Omental fat pad (tissue), 4 donors: ENCODE data around the gene SFMBT2. TPM values are rescaled to one million over a fixed set of nuclear protein-coding genes. Genes with fewer than 3 reads are reported as not detected.

Source experiments
- ATAC-seq: fragments of 150-250 bp; one replicate; pipeline ENCODE4 v1.9.1; 2016; ENCODE audit warnings: mild to moderate bottlenecking, moderate library complexity; ENCODE audit not compliant: low FRiP score
- DNase-seq: peaks from one replicate; pipeline ENCODE4 v3.0.0-alpha.2; 2019; ENCODE audit warnings: low spot score
- total RNA-seq, 4 donors: library from RNA; depleted of rRNA; stranded (reverse); fragments of >200 nt; gene quantifications; one replicate each; pipeline ENCODE4 v1.1.0, GENCODE V29; 2016
- TF ChIP-seq, protein P1 (sequence below), 3 donors: fragments of 450-650 bp; IDR thresholded peaks; one replicate each; pipeline ENCODE4 v1.5.1; 2016 to 2017; ENCODE audit warnings: antibody characterized with exemption in 3 of 3, mild to moderate bottlenecking in 3 of 3, moderate library complexity in 2 of 3

Gene SFMBT2
- total RNA-seq, 4 donors from 2014 or later: 6.2 to 12.0 (median 9.4) TPM

DNA sequence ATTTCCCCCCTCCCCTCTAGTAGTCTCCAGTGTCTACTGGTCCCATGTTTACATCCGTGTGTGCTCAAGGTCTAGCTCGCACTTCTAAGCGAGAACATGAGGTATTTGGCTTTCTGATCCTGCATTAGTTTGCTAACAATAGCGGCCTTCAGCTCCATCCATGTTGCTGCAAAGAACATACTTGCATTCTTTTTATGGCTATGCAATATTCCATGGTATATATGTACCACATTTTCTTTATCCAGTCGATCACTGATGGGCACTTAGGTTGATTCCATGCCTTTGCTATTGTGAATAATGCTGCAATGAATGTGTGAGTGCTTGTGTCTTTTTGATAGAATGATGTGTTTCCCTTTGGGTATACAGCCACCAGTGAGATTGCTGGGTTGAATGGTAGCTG is 160.6 kb downstream of the SFMBT2 start:
- ATAC-seq (no peak), DNase-seq (no peak)
- TF ChIP-seq, protein P1, sequence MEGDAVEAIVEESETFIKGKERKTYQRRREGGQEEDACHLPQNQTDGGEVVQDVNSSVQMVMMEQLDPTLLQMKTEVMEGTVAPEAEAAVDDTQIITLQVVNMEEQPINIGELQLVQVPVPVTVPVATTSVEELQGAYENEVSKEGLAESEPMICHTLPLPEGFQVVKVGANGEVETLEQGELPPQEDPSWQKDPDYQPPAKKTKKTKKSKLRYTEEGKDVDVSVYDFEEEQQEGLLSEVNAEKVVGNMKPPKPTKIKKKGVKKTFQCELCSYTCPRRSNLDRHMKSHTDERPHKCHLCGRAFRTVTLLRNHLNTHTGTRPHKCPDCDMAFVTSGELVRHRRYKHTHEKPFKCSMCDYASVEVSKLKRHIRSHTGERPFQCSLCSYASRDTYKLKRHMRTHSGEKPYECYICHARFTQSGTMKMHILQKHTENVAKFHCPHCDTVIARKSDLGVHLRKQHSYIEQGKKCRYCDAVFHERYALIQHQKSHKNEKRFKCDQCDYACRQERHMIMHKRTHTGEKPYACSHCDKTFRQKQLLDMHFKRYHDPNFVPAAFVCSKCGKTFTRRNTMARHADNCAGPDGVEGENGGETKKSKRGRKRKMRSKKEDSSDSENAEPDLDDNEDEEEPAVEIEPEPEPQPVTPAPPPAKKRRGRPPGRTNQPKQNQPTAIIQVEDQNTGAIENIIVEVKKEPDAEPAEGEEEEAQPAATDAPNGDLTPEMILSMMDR (IDR thresholded peaks at IDR 0.05): no peak

DNA sequence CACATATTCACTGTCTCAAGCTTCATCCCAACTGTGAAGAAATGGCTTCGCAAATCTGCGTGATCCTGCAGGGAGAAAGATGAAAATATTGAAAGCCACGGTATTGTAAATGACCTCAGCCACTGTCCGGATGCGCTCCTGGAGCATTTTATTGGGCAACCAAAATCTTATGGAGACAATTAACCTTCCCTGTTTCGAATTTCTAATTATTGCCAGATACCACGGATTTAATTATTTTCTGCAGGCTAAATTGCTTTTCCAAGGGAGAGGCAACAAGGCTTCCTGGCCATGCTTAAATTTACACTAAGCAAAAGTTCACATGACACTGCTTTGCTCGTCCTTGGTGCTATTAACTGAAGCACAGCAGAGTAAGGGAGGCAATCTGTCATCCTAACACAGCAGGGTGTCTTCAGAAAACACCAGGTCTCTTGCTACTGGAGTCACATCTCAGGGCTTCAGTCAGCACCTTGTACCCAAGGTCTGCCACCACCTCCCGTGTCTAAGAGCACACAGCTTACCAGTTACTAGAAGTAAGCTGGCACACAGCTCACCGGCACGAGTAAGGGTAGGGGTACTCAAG is 162.2 kb downstream of the SFMBT2 start:
- TF ChIP-seq, protein P1 (IDR thresholded peaks at IDR 0.05): no peak
- DNase-seq (no peak), ATAC-seq (no peak)

DNA sequence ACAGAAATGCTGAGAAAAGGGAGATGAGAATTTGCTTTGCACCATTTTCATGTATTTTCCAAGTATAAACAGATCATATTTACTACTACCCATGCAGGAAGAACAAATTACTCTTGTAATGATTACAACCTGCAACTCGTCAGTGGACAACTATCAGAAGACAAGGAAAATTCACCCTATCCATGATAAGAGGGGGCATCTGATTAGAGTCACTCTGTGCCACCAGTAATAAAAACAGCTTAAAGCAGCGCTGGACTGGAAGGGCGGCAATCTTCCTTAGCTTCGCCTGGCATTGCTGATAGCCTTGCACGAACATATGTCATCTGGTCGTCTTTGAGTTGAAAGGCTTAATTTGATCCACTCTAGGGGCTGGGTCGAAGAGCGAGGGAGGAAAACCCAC is 162.7 kb downstream of the SFMBT2 start:
- TF ChIP-seq, protein P1 (IDR thresholded peaks at IDR 0.05): no peak
- ATAC-seq: no peak
- DNase-seq: no peak

DNA sequence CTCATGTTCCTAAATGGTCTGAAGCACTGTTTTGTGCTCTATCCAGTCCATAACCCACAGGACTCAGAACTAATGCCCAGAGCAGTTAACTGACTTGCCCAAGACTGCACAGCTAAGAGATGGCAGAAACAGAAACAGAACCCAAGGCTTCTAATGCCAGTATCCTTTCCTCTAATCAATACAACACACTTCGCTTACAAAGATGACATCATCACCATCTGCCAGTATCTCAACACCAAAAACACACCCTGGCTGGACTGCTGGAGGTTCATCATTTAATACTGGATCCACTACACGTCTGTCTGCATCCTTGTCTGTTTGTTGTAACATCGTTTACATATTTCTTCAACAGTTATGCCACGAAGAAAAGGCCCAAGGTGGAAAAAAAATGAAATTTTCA is 165.3 kb downstream of the SFMBT2 start:
- DNase-seq (no peak), ATAC-seq (no peak)
- TF ChIP-seq, protein P1 (IDR thresholded peaks at IDR 0.05): no peak

DNA sequence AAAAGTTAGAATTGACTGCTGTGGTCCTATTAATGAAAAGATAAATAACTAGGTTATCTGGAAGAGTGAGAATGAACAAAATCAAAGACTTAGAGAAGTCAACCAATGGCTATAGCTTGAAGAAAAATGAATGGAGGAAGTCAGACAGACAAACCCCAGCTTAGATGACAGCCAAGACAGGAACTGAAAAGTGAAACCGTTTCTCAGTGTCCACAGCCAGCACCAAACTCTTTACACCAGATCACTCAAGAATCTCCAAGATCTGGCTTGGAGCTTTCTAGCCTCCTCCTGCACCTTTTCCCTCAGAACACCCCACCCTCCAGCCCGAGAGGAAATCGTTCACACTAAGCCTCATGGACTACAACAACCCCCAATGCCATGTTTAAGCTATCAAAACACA is 167.0 kb downstream of the SFMBT2 start:
- TF ChIP-seq, protein P1 (IDR thresholded peaks at IDR 0.05): no peak

DNA sequence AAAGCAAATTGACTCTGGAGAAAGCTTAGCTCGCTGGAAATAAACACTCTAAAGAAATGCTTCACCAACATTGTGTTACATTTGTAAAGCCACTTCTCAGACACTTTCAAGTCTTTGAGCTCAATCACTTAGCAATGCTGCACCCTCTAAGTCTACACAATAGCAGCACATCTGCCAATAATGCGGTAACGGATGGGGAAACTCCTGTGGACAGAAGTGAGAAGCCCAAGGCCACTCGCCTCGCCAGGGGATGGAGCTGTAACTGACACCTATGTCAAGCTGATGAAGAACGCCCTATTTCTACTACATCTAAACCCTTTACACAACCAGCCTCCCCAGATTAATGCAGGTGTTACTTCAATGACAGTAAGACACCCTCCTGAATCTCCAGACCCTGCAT is 167.7 kb downstream of the SFMBT2 start:
- no peak for ATAC-seq

More for the DNA sequence above, 167.0 kb downstream of the SFMBT2 start:
- no peak for DNase-seq
- ATAC-seq: no peak

More for the DNA sequence above, 167.7 kb downstream of the SFMBT2 start:
- DNase-seq: no peak
- TF ChIP-seq, protein P1 (IDR thresholded peaks at IDR 0.05): no peak
